Activated CD8-positive, alpha-beta T cell treated with anti-CD3 and anti-CD28 coated beads for 36 hours (primary cell): ENCODE data around the gene PRKG1. TPM values are rescaled to one million over a fixed set of nuclear protein-coding genes. Genes with fewer than 3 reads are reported as not detected.
A peak's percentile ranks its signal among the peaks of the same experiment; 100 is the strongest.

Source experiments
- ATAC-seq: fragments of 200-7000 bp; cut with Tn5 transposase; one replicate; pipeline ENCODE4 v1.10.0; 2021; ENCODE audit warnings: mild to moderate bottlenecking, moderate library complexity
- CTCF ChIA-PET: fragments of 350-600 bp; sonication (Branson Sonifier 250); formaldehyde crosslinking; loops from one replicate; lab custom pipeline; 2021; ENCODE audit warnings: antibody characterized with exemption; lab: Charles Lee
- POLR2A ChIA-PET: fragments of 350-600 bp; sonication (Branson Sonifier 250); formaldehyde crosslinking; loops from one replicate; lab custom pipeline; 2021; ENCODE audit warnings: antibody characterized with exemption; lab: Charles Lee
- DNase-seq: peaks from one replicate; pipeline ENCODE4 v3.0.0-alpha.2; 2020
- H3K27ac Mint-ChIP-seq: one replicate; pipeline ENCODE4 v1.8.0; 2021; ENCODE audit warnings: mild to moderate bottlenecking, mixed read lengths
- H3K27me3 Mint-ChIP-seq: one replicate; pipeline ENCODE4 v1.8.0; 2021; ENCODE audit warnings: mixed read lengths
- H3K36me3 Mint-ChIP-seq: one replicate; pipeline ENCODE4 v1.8.0; 2021; ENCODE audit warnings: low read depth, mixed read lengths
- H3K4me1 Mint-ChIP-seq: one replicate; pipeline ENCODE4 v1.8.0; 2021; ENCODE audit warnings: low read depth, mixed read lengths
- H3K4me3 Mint-ChIP-seq: one replicate; pipeline ENCODE4 v1.8.0; 2021; ENCODE audit warnings: mild to moderate bottlenecking, moderate library complexity, mixed read lengths
- H3K9me3 Mint-ChIP-seq: one replicate; pipeline ENCODE4 v1.8.0; 2021; ENCODE audit warnings: mixed read lengths
- intact Hi-C: fragments of 100-400 bp; cut with micrococcal nuclease; formaldehyde crosslinking; loops from one replicate; pipeline ENCODE4 v1.10.0; 2022
- total RNA-seq, 2 experiments: library from RNA; stranded (reverse); gene quantifications; one replicate each; pipeline ENCODE4 v1.2.3, GENCODE V29; 2021
- TF ChIP-seq, protein P1 (sequence below): fragments of 200-600 bp; IDR thresholded peaks from one replicate; pipeline ENCODE4 v1.8.0; 2022; ENCODE audit warnings: antibody characterized with exemption, mild to moderate bottlenecking

PRKG1 gene
- total RNA-seq, 2 experiments from 2014 or later: not detected

DNA sequence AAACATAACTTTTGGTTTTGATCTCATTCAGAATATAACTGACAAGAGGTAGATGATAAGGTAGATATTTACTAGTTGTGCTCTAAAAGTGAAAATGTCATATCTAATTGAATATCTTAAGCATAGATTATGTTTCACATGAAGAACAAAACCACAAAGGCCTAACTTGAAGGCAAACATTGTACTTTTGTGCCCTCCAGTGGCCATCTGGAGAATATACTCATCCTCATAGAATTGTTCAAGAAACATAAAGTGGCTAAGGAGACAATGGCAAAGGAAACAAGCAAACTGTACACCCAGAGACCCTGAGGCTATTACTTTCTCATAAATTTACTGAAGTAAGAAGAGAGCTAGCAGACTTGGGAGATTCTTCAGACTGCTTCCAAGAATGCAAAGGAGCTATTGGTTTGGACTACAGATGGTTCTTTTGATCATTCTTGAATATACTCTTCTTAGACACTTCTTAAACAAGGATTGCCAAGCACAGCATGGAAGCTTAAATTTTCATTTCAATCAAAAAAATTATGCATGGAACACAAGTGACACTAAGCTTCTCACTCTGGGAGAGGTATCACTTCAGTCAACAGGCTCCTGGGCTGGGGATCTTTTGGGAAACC, 1141.6 kb downstream of the PRKG1 start:
- ChIA-PET POLR2A (no interaction called here), CTCF (interaction anchor here (0.7 to 1.3 kb wide), 11 partner anchors 8 to 1210 kb away, joined by 3 to 6 read pairs (median 4); no protein-coding TSS in a partner anchor)
- H3K9me3 Mint-ChIP-seq: no peaks in the 10 kb centered on the region
- no peaks in the 10 kb centered on the region for H3K36me3 Mint-ChIP-seq
- no peaks in the 10 kb centered on the region for H3K4me1 Mint-ChIP-seq
- intact Hi-C loops: loop anchor here (5.0 kb wide), 1 partner anchor 1204 kb away; no protein-coding TSS in a partner anchor
- H3K27me3 Mint-ChIP-seq: no peaks in the 10 kb centered on the region
- ATAC-seq: peak; percentile 75
- DNase-seq: peak; percentile 54
- TF ChIP-seq, protein P1, sequence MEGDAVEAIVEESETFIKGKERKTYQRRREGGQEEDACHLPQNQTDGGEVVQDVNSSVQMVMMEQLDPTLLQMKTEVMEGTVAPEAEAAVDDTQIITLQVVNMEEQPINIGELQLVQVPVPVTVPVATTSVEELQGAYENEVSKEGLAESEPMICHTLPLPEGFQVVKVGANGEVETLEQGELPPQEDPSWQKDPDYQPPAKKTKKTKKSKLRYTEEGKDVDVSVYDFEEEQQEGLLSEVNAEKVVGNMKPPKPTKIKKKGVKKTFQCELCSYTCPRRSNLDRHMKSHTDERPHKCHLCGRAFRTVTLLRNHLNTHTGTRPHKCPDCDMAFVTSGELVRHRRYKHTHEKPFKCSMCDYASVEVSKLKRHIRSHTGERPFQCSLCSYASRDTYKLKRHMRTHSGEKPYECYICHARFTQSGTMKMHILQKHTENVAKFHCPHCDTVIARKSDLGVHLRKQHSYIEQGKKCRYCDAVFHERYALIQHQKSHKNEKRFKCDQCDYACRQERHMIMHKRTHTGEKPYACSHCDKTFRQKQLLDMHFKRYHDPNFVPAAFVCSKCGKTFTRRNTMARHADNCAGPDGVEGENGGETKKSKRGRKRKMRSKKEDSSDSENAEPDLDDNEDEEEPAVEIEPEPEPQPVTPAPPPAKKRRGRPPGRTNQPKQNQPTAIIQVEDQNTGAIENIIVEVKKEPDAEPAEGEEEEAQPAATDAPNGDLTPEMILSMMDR: peak; percentile 78
- no peak overlapping the region for H3K27ac Mint-ChIP-seq
- no peak overlapping the region for H3K4me3 Mint-ChIP-seq

DNA sequence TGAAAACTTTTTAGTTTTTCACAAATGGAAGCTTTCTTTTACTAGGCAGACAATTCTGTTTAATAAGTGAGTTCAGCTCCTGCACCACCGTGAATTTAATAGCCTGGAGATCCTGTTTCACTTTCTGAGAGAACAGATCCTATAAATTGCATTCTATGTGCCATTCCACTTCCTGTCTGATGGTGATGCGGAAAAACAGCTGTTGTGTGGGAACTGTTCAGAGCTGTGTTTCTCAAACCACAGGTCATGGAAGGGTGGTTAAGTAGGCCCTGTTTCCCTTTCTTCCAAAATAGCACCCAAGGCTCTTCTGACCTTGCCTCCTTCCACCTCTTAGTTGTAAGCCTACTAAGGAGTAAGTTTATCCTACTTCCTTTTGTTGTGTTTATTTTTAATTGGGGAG, 1142.6 kb downstream of the PRKG1 start:
- DNase-seq (no peak), ATAC-seq (no peak)
- no peaks in the 10 kb centered on the region for H3K36me3 Mint-ChIP-seq
- CTCF ChIA-PET: interaction anchor here (0.8 to 1.3 kb wide), 7 partner anchors 9 to 1208 kb away, joined by 3 to 6 read pairs (median 4); no protein-coding TSS in a partner anchor
- no peaks in the 10 kb centered on the region for H3K4me1 Mint-ChIP-seq
- no peak overlapping the region for H3K27ac Mint-ChIP-seq
- no peak overlapping the region for H3K4me3 Mint-ChIP-seq
- H3K27me3 Mint-ChIP-seq: no peaks in the 10 kb centered on the region
- H3K9me3 Mint-ChIP-seq: no peaks in the 10 kb centered on the region
- TF ChIP-seq, protein P1: no peak
- intact Hi-C loops: loop anchor here (5.0 kb wide), 1 partner anchor 1205 kb away; no protein-coding TSS in a partner anchor
- POLR2A ChIA-PET: no interaction called here

DNA sequence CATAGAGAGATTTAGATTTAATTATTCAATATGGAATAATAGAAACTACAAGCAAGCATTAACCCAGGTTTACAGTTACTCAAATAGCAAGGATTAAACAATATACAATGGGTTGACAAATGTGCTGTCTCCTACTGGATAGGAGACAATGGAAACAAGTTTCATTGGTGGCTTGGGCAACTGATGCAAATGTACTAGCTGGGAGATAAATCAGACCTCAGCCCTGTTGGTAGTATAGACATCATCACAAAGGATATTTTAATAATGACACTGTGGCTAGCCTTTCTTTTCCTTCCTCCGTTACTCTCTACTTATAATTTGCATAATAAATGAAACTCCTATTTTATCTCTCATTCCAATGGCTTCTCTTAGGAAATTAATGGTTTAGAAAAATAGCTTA, 1143.2 kb downstream of the PRKG1 start:
- no peaks in the 10 kb centered on the region for H3K36me3 Mint-ChIP-seq
- H3K4me3 Mint-ChIP-seq: no peak overlapping the region
- intact Hi-C loops: loop anchor here (5.0 kb wide), 1 partner anchor 1205 kb away; no protein-coding TSS in a partner anchor
- no peaks in the 10 kb centered on the region for H3K9me3 Mint-ChIP-seq
- ATAC-seq (no peak), DNase-seq (no peak)
- TF ChIP-seq, protein P1: no peak
- no peaks in the 10 kb centered on the region for H3K4me1 Mint-ChIP-seq
- POLR2A ChIA-PET: no interaction called here
- no peaks in the 10 kb centered on the region for H3K27me3 Mint-ChIP-seq
- CTCF ChIA-PET: interaction anchor here (1.3 kb wide), 1 partner anchor 256 kb away, joined by 4 read pairs; no protein-coding TSS in a partner anchor
- H3K27ac Mint-ChIP-seq: no peak overlapping the region

DNA sequence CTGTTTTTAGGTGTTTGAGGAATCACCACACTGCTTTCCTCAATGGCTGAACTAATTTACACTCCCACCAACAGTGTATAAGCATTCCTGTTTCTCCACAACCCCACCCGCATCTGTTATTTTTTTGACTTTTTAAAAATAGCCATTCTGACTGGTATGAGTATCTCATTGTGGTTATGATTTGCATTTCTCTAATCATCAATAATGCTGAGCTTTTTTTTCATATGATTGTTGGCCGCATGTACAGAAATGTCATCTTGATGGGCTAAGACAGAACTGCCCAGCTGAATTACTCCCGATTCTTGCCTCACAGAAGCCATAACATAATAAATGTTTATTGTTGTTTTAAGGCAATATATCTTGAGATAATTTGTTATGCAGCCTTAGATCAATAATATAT, 1146.7 kb downstream of the PRKG1 start:
- ChIA-PET POLR2A (no interaction called here), CTCF (no interaction called here)
- DNase-seq: no peak
- TF ChIP-seq, protein P1: no peak
- intact Hi-C loops: no loop called here
- Mint-ChIP-seq H3K4me3 (no peak overlapping the region), H3K27ac (no peak overlapping the region), H3K27me3 (no peaks in the 10 kb centered on the region), H3K4me1 (no peaks in the 10 kb centered on the region), H3K9me3 (no peaks in the 10 kb centered on the region), H3K36me3 (no peaks in the 10 kb centered on the region)
- no peak for ATAC-seq

GRCh38 chr10:52221923-52222322, 1147.6 kb downstream of the PRKG1 start:
- DNase-seq: no peak
- ChIA-PET CTCF (no interaction called here), POLR2A (no interaction called here)
- H3K4me1 Mint-ChIP-seq: no peaks in the 10 kb centered on the region
- TF ChIP-seq, protein P1: no peak
- no peaks in the 10 kb centered on the region for H3K9me3 Mint-ChIP-seq
- no peak overlapping the region for H3K27ac Mint-ChIP-seq
- no peaks in the 10 kb centered on the region for H3K27me3 Mint-ChIP-seq
- ATAC-seq: no peak
- intact Hi-C loops: no loop called here
- no peaks in the 10 kb centered on the region for H3K36me3 Mint-ChIP-seq
- H3K4me3 Mint-ChIP-seq: no peak overlapping the region
